KOPT-K1 (cell line): Measurements from ENCODE around the gene PAIP2.
"Not testable (repeated sequence)": the region's sequence is repeated elsewhere in the genome, so short reads cannot be mapped to it uniquely, and the experiment has no call there.

Experiments
- H3K27ac ChIP-seq: fragments of 200-600 bp; sonication (generic); 2 replicates; pipeline ENCODE4 v1.5.1; 2016; ENCODE audit warnings: antibody characterized with exemption, mild to moderate bottlenecking, low read depth, low read length; ENCODE audit not compliant: poor library complexity, severe bottlenecking
- H3K36me3 ChIP-seq: fragments of 200-600 bp; sonication (generic); 2 replicates; pipeline ENCODE4 v1.5.1; 2017; ENCODE audit warnings: antibody characterized with exemption, mild to moderate bottlenecking, low read length, moderate library complexity; ENCODE audit not compliant: insufficient read depth
- H3K9me3 ChIP-seq: fragments of 200-600 bp; sonication (generic); 2 replicates; pipeline ENCODE4 v1.5.1; 2017; ENCODE audit warnings: antibody characterized with exemption, low read length, mild to moderate bottlenecking; ENCODE audit not compliant: insufficient read depth, poor library complexity, severe bottlenecking

Gene PAIP2

GRCh38 chr5:139402561-139403158 is 61.0 kb downstream of the PAIP2 start:
- Histone ChIP-seq H3K9me3 (no peaks in the 10 kb centered on the region), H3K36me3 (no peaks in the 10 kb centered on the region), H3K27ac (peak overlapping the region; percentile 72)

- Histone ChIP-seq H3K9me3 (no peaks in the 10 kb centered on the region), H3K27ac (peak overlapping the region; percentile 72), H3K36me3 (no peaks in the 10 kb centered on the region)
Measured at GRCh38 chr5:139403418-139403786, 61.7 kb downstream of the PAIP2 start.

GRCh38 chr5:139403787-139404483 is 62.3 kb downstream of the PAIP2 start, which contains the start of gene SPATA24:
Gene SPATA24, minus strand, starts transcription at chr5:139404089. Its CDS starts 29 bp downstream, at chr5:139404060.
- Histone ChIP-seq H3K36me3 (no peaks in the 10 kb centered on the region), H3K9me3 (no peaks in the 10 kb centered on the region), H3K27ac (peak within 1 kb of the TSS; percentile 72)

- Histone ChIP-seq H3K36me3 (no peaks in the 10 kb centered on the region), H3K27ac (peak overlapping the region; percentile 72), H3K9me3 (no peaks in the 10 kb centered on the region)
Measured at GRCh38 chr5:139404484-139404840, 62.8 kb downstream of the PAIP2 start.

- no peak overlapping the region for H3K27ac ChIP-seq
- no peaks in the 10 kb centered on the region for H3K9me3 ChIP-seq
- H3K36me3 ChIP-seq = no peaks in the 10 kb centered on the region
Measured at GRCh38 chr5:139406963-139407362, 65.3 kb downstream of the PAIP2 start.

GRCh38 chr5:139407517-139407916 is 65.9 kb downstream of the PAIP2 start:
- H3K27ac ChIP-seq = no peak overlapping the region

GRCh38 chr5:139408191-139408590 is 66.5 kb downstream of the PAIP2 start:
- Histone ChIP-seq H3K27ac (no peak overlapping the region), H3K36me3 (no peaks in the 10 kb centered on the region), H3K9me3 (no peaks in the 10 kb centered on the region)

More at GRCh38 chr5:139407517-139407916, 65.9 kb downstream of the PAIP2 start:
- no peaks in the 10 kb centered on the region for H3K9me3 ChIP-seq
- no peaks in the 10 kb centered on the region for H3K36me3 ChIP-seq

- not testable (repeated sequence) for H3K27ac ChIP-seq, H3K36me3 ChIP-seq, H3K9me3 ChIP-seq
Measured at GRCh38 chr5:139409116-139409515, 67.5 kb downstream of the PAIP2 start.

GRCh38 chr5:139410121-139410992 is 68.7 kb downstream of the PAIP2 start:
- Histone ChIP-seq H3K9me3 (no peaks in the 10 kb centered on the region), H3K27ac (no peak overlapping the region), H3K36me3 (no peaks in the 10 kb centered on the region)

- Histone ChIP-seq H3K36me3 (no peaks in the 10 kb centered on the region), H3K9me3 (no peaks in the 10 kb centered on the region), H3K27ac (no peak overlapping the region)
Measured at GRCh38 chr5:139410993-139411828, 69.6 kb downstream of the PAIP2 start.

GRCh38 chr5:139413153-139413552 is 71.5 kb downstream of the PAIP2 start:
- Histone ChIP-seq H3K36me3 (no peaks in the 10 kb centered on the region), H3K9me3 (no peaks in the 10 kb centered on the region), H3K27ac (no peak overlapping the region)

GRCh38 chr5:139413963-139414362 is 72.3 kb downstream of the PAIP2 start:
- H3K27ac ChIP-seq = no peak overlapping the region
- H3K36me3 ChIP-seq = 0 out of 2 replicates have a peak, but pooled peaks cover 6% of the 10 kb centered on the region
- no peaks in the 10 kb centered on the region for H3K9me3 ChIP-seq

- Histone ChIP-seq H3K36me3 (peaks cover 6% of the 10 kb centered on the region; the same call in 1 of the 2 replicates), H3K9me3 (no peaks in the 10 kb centered on the region), H3K27ac (peak overlapping the region; percentile 35)
Measured at GRCh38 chr5:139414581-139415130, 73.0 kb downstream of the PAIP2 start.

- H3K9me3 ChIP-seq = no peaks in the 10 kb centered on the region
Measured at GRCh38 chr5:139415221-139415861, 73.7 kb downstream of the PAIP2 start.

More at GRCh38 chr5:139415221-139415861, 73.7 kb downstream of the PAIP2 start:
- Histone ChIP-seq H3K36me3 (peaks cover 9% of the 10 kb centered on the region; the same call in 1 of the 2 replicates), H3K27ac (peak overlapping the region; percentile 35)
